Activated T-cell treated with anti-CD3 and anti-CD28 coated beads for 4 hours (primary cell): ENCODE results near the gene PDLIM5.

Experiments
- DNase-seq: peaks from one replicate; pipeline ENCODE4 v3.0.0-alpha.2; 2020

The PDLIM5 gene

GRCh38 chr4:94428884-94429283 lies 22.9 kb upstream of the PDLIM5 start:
- no peak for DNase-seq

- DNase-seq, result no peak
Measured at GRCh38 chr4:94430406-94430805, 21.3 kb upstream of the PDLIM5 start.

DNA sequence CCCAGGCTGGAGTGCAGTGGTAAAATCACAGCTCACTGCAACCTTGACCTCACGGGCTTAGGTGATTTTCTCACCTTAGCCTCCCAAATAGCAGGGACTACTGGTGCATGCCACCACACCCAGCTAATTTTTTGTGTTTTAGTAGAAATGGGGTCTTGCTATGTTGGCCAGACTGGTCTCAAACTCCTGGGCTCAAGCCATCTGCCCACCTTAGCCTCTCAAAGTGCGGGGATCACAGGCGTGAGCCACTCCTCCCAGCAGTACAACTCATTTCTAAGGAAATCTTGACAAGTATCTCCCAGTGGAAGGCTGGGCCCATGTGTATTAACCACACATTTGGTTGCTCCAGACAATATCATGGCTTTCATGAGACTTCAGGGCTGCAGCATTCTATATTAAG lies 20.4 kb upstream of the PDLIM5 start:
- no peak for DNase-seq

- no peak for DNase-seq
Measured at GRCh38 chr4:94434505-94434904, 17.2 kb upstream of the PDLIM5 start.

DNA sequence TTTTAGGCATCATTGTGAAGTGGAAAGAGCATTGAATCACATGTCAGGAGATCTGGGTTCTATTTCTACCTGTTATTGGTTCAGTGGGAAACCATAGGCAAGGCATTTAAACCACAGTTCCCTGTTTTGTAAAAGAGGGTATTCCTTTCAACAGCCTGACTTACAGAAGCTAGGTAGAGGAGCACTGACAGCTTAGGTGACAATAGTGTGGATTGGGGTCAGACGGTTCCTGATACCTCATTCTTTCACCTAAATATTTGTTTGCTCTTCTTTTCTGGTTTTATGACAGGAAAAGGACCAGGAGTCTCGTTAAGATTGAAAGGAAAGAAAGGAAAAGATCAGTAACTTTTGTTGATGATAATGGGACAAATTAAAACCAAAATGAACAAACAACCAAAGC lies 15.9 kb upstream of the PDLIM5 start:
- DNase-seq, result no peak

DNA sequence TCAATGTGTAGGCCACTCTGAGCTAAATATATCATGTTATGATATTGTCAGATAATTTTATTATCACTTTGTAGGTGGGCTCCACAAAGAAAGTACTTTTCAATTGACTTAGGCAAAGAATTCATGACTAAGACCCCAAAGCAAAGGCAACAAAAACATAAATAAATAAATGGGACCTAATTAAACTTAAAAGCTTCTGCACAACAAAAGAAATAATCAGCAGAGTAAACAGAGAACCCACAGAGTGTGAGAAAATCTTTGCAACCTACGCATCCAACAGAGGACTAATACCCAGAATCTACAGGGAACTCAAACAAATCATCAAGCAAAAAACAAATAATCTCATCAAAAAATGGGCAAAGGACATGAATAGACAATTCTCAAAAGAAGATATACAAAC lies 15.2 kb upstream of the PDLIM5 start:
- no peak for DNase-seq

GRCh38 chr4:94439606-94440005 lies 12.1 kb upstream of the PDLIM5 start:
- no peak for DNase-seq

- no peak for DNase-seq
Measured at GRCh38 chr4:94441838-94442237, 9.9 kb upstream of the PDLIM5 start.

- DNase-seq, result no peak
Measured at GRCh38 chr4:94442251-94442650, 9.5 kb upstream of the PDLIM5 start.

- no peak for DNase-seq
Measured at GRCh38 chr4:94446386-94446785, 5.4 kb upstream of the PDLIM5 start.

GRCh38 chr4:94447754-94448411 lies 3.9 kb upstream of the PDLIM5 start:
- DNase-seq, result no peak

DNA sequence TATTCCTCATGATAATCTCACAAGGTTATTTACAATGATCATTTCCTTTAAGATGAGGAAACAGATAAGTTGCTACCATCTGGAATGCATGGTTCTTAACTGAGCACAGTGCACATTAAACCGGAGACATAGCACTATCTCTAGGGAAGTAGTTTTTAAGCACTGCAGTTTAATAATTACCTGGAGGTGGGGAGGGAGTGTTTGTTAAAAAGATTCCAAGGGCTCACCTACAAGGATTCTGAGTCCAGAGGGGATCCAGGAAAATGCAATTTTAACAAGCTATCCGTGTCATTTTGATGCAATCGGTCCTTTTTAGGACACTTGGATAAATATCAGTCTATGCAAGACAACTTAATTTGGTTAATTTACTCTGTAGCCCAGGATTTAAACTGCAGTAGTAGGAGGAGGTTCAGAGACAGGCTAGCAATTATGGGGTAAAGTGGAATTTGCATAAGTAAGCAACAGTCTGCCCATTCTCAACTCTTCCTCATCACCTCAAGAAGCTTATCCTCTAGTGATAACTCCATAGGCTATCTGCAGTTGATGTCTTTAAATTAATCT lies 2.8 kb upstream of the PDLIM5 start:
- DNase-seq, result no peak

DNA sequence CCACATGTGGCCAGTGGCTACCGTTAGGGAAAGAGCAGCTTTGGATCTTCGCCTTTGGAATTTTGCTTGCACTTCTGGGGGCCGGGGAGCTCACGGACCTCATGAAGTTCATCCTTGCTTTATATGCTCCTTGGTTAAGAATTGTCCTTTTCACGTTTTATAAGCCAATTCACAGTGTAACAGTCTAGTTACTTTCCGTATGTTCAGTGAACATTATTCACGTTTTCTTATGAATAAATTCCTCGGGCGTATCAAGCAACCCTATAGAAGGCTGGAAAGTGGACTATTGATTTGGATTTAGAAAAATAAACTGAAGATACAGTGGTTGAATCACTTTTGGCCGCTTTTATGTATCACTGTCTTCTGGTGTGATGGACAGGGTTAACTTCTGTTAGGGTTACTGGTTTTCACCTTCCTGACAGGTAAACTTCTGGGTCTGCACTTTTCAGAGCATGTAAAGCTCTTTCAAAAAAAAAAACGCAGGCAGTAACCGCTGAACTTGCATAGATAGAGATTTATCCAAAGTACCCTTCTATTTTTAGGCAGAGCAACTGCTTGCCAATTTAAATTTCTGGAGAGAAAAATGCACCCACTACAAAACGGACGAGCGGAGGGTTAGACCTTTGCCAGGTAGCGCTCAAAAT lies 569 bp upstream of the PDLIM5 start:
- DNase-seq, result no peak

DNA sequence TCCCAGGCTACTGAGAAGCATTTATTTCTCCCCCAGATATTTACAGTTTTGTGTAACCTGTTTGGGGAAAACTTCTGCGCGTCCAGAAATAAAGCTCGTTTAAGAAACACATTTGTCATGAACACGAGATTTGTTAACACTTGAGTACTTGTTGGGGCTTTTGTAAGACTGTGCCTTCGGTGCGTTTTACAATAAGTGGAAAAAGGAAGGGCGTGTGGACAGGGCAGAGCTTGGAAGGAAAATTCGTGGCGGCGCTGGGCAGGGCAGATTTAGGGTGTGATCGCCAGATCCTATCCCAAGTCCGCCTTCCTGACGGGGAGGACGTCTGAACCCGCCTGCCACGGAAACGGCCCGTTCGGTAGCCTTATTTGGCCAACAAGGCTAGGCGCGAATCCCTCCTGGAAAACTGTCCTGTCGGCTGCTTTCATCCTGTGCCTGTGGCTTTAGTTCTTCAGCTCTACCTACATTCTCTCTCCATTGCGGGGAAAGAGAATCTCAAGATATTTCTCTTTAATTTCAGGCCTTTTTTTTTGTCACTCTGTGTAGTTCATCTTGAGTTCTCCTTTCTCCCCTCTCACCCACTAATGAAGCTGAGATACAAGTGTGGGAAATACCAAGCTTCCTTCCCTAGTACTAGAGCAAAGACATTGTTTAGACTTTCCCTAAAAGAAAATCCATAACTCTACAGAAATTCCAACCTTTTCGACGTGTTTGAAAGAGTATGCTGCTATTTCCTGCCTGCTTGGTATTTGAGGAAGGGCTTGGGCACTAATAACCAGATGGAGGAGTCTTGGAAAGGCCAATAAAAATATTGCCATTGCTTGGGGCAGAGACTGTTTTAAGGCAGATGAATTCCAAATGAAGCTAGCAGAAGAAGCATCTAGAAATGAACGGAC lies 982 bp downstream of the PDLIM5 start:
- DNase-seq, result peak; percentile 2

DNA sequence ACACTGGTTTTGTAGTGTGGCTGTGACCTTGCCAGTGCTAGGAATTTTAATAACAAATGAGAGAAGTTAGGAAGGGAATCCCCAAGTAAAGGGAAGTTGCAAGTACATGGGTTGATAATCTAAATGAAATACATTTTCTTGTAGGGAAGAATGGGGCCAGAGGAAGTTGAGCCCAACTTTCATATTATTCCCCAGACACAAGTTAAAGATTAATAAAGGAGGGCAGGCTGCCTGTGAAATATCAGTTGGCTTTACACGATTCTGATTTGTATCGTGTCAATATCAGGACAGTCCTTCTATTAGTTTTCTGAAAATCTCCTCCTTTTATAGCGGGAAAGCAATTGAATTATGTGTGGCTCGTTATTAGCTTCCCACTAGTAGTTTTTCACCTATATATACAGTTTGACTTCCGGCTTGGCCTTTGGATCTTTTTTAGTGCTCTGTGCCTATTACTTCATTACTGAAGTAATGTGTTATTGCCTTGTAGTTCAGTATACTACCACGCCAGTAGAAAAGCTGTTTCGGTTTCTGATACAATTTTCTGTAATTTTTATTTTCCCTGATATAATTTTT lies 1.7 kb downstream of the PDLIM5 start:
- no peak for DNase-seq

DNA sequence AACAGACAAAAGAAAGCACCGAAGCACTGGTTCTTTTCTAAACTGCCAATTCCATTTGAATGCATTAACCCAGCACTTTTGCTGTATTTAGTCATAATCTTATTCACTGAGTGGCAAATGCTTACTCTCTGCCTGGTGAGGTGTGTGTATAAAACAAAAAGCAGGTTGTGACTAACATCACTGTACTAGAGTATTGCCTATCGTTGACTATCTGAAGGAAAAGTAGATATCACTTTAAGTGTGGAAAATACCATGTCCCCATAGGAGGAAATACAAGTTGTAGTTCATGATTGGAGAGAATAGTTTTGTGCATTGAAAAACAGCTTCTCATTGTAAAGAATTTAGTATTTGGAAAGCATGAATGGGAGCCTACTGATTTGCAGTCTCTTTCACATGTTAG lies 2.7 kb downstream of the PDLIM5 start:
- no peak for DNase-seq

DNA sequence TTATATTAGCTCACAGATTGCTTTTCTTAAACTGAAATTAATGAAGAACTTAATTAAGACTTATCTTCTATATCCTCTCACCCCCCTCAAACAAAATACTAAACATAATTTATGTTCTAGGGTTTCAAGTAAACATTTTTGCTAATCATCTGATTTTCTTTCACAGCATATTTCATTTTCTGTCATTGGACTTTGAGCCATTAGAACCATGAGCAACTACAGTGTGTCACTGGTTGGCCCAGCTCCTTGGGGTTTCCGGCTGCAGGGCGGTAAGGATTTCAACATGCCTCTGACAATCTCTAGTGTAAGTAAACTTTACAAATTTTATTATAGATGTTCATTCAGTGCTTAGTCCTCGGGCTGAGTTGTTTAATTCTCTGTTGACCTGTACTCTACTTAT lies 3.3 kb downstream of the PDLIM5 start:
- no peak for DNase-seq

GRCh38 chr4:94457692-94458106 lies 6.0 kb downstream of the PDLIM5 start:
- no peak for DNase-seq

DNA sequence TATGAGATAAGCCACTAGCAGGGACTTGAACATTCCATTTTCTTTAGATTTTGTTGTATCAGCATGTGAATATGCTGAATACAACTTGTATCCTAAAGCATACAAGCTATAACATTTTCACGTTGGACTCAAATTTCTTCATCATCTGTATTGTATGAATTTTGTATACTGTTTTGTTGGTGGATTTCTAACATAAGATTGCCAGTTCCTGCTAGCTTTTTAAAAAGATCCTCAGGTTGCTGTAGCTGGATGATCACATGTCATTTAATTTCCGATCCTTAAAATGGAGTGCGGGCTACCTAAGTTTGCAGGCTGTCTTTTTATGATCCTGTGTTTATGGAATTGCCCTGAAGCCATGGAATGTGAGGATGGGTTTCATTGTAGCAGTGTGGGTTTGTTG lies 6.9 kb downstream of the PDLIM5 start:
- no peak for DNase-seq

- no peak for DNase-seq
Measured at GRCh38 chr4:94459462-94460161, 7.9 kb downstream of the PDLIM5 start.

DNA sequence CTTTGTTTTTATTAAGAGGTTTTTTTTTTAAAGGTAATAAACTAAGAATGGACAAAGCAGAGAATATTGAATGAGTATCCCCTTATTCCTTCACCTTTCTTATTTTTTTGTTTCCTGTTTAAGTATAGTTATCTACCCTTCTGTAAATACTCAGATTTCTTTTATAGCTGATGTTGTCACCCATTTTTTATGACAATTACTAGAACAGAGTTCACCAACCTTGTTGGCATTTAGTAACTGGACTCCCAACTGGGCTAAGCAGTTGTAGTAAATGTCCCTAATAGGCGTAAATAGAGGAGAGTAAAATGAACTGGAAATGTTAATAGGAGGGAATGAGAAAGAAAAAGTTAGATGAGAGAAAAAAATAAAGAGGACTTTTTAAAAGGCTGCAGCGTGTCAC lies 9.8 kb downstream of the PDLIM5 start:
- DNase-seq, result no peak

DNA sequence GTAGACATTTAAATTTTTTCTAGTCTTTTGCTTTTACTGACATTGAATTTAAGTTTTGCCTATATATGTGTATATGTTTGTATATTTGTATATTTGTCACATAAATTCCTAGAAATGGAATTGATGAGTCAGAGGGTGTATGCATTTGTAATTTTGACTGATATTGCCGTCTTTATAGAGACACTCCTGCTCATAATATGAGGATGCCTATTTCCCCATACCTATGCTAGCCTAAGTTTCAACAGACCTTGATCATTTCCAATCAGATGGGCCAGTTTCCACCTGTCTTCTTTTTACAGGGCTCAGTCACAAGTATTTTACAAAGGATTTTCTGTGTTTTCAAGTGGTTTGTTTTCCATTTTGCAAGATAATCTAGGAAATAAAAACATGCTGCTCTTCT lies 10.8 kb downstream of the PDLIM5 start:
- DNase-seq, result no peak

- DNase-seq, result no peak
Measured at GRCh38 chr4:94463771-94464170, 12.0 kb downstream of the PDLIM5 start.
